Parathyroid adenoma (tissue), 2 donors: ENCODE data around the gene RC3H1.
"Not testable (repeated sequence)": the region's sequence is repeated elsewhere in the genome, so short reads cannot be mapped to it uniquely, and the experiment has no call there.

Experiments used
- H2AFZ ChIP-seq: fragments of 300-600 bp; sonication (generic); one replicate; pipeline ENCODE4 v1.7.0; 2017; ENCODE audit warnings: antibody characterized with exemption, mild to moderate bottlenecking
- H3K27ac ChIP-seq: fragments of 300-600 bp; sonication (generic); one replicate; pipeline ENCODE4 v1.7.0; 2017
- H3K27me3 ChIP-seq: fragments of 300-600 bp; sonication (generic); one replicate; pipeline ENCODE4 v1.7.0; 2017; ENCODE audit warnings: low read length; ENCODE audit not compliant: control insufficient read depth, insufficient read depth
- H3K36me3 ChIP-seq: fragments of 300-600 bp; sonication (generic); one replicate; pipeline ENCODE4 v1.7.0; 2017; ENCODE audit warnings: low read length; ENCODE audit not compliant: control insufficient read depth, insufficient read depth
- H3K4me1 ChIP-seq: fragments of 300-600 bp; sonication (generic); one replicate; pipeline ENCODE4 v1.7.0; 2017; ENCODE audit warnings: control low read depth
- H3K4me2 ChIP-seq: fragments of 300-600 bp; sonication (generic); one replicate; pipeline ENCODE4 v1.7.0; 2017; ENCODE audit warnings: low read length
- H3K4me3 ChIP-seq: fragments of 300-600 bp; sonication (generic); one replicate; pipeline ENCODE4 v1.7.0; 2017; ENCODE audit warnings: low read depth, low read length
- H3K79me2 ChIP-seq: fragments of 300-600 bp; sonication (generic); one replicate; pipeline ENCODE4 v1.7.0; 2017; ENCODE audit warnings: control low read depth
- H3K9ac ChIP-seq: fragments of 300-600 bp; sonication (generic); one replicate; pipeline ENCODE4 v1.7.0; 2017; ENCODE audit warnings: mild to moderate bottlenecking
- H3K9me3 ChIP-seq: fragments of 300-600 bp; sonication (generic); one replicate; pipeline ENCODE4 v1.7.0; 2017; ENCODE audit warnings: low read length; ENCODE audit not compliant: control insufficient read depth
- TF ChIP-seq, protein P1 (sequence below): fragments of 300-600 bp; sonication (generic); IDR thresholded peaks from one replicate; pipeline ENCODE4 v1.7.0; 2017; ENCODE audit warnings: antibody characterized with exemption, mild to moderate bottlenecking
- donor health status: primary hyperparathyroidism.

RC3H1 gene

DNA sequence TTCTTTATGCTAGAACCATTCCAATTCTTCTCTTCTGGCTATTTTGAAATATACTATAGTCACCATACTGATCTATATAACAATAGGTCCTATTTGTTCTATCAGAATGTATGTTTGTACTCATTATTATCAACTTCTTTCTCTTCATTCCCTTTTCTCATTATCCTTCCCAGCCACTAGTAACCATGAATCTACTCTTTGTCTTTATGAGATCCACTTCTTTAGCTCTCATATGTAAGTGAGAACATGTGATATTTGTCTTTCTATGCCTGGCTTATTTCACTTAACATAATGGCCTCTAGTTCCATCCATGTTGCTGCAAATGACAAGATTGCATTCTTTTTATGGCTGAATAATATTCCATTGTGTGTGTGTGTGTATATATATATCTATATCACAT is 31.7 kb upstream of the RC3H1 start:
- Histone ChIP-seq H3K4me1 (no peaks in the 10 kb centered on the region), H3K79me2 (no peaks in the 10 kb centered on the region), H3K4me3 (no peak overlapping the region), H3K9me3 (no peaks in the 10 kb centered on the region), H3K9ac (no peak overlapping the region), H3K4me2 (no peak overlapping the region), H3K27me3 (no peaks in the 10 kb centered on the region), H3K36me3 (no peaks in the 10 kb centered on the region), H3K27ac (no peak overlapping the region), H2AFZ (no peak overlapping the region)
- TF ChIP-seq, protein P1, sequence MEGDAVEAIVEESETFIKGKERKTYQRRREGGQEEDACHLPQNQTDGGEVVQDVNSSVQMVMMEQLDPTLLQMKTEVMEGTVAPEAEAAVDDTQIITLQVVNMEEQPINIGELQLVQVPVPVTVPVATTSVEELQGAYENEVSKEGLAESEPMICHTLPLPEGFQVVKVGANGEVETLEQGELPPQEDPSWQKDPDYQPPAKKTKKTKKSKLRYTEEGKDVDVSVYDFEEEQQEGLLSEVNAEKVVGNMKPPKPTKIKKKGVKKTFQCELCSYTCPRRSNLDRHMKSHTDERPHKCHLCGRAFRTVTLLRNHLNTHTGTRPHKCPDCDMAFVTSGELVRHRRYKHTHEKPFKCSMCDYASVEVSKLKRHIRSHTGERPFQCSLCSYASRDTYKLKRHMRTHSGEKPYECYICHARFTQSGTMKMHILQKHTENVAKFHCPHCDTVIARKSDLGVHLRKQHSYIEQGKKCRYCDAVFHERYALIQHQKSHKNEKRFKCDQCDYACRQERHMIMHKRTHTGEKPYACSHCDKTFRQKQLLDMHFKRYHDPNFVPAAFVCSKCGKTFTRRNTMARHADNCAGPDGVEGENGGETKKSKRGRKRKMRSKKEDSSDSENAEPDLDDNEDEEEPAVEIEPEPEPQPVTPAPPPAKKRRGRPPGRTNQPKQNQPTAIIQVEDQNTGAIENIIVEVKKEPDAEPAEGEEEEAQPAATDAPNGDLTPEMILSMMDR: no peak

DNA sequence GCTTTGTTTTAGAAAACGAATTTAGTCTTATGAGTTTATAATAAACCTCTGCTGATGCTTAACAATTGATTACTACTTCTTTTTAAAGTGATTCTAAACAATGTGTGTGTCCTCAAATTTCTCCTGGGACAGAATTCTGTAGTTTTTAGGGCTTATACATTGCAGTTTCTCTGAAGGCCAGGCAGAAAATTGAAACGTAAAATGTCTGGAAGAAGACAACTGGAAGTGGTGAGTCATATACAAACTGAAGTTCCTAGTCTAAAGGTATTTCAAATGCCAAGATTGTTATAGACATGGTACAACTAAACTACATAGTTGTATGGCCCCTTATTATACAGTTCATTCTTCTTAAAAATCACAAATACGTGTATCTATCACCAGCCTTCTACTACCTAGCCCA is 30.5 kb upstream of the RC3H1 start:
- Histone ChIP-seq H3K9ac (no peak overlapping the region), H3K27me3 (no peaks in the 10 kb centered on the region), H3K4me3 (no peak overlapping the region), H2AFZ (no peak overlapping the region), H3K4me1 (no peaks in the 10 kb centered on the region), H3K79me2 (no peaks in the 10 kb centered on the region), H3K4me2 (no peak overlapping the region), H3K36me3 (no peaks in the 10 kb centered on the region), H3K9me3 (no peaks in the 10 kb centered on the region), H3K27ac (no peak overlapping the region)
- TF ChIP-seq, protein P1: no peak

DNA sequence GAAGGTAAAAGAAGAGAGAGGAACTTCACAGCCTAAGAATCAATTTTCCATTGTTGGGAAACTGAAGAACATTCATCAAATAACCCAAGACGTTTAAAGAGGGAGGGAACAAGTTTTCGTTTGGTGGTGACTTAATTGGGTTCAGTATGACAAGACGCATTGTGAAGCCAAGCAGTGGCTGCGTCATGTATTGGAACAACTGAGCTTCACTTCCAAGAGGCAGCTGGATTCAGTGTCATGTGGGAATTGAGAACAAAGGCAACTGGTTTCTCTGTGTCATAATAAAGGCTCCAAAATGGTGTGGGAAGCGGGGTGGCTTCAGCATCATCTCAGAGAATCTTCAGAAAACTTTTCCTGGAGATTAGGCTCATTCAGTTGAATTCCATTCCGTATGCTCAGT is 29.8 kb upstream of the RC3H1 start:
- H3K27me3 ChIP-seq: no peaks in the 10 kb centered on the region
- H3K4me3 ChIP-seq: no peak overlapping the region
- no peak overlapping the region for H3K4me2 ChIP-seq
- no peaks in the 10 kb centered on the region for H3K36me3 ChIP-seq
- H3K9me3 ChIP-seq: no peaks in the 10 kb centered on the region
- H3K27ac ChIP-seq: no peak overlapping the region
- no peak overlapping the region for H2AFZ ChIP-seq
- TF ChIP-seq, protein P1: no peak
- no peak overlapping the region for H3K9ac ChIP-seq
- no peaks in the 10 kb centered on the region for H3K79me2 ChIP-seq
- no peaks in the 10 kb centered on the region for H3K4me1 ChIP-seq

DNA sequence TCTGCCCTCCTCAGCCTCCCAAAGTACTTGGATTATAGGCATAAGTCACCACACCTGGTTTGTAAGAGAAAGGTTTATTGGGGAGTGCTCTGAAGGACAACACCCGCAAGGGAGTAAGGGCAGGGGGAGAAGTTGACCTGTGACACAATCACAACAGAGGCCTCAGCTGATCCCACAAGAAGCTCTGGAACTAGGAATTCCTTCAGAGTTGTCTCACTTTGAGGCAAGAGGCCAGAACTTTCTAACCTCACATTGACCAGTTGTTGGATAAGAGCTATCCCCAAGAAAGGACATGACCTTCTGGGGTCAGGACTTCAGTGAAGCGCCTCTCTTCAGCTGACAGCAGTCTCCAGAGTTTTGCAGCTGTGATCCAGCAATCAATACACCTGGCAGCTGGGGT is 27.4 kb upstream of the RC3H1 start:
- Histone ChIP-seq H3K36me3 (no peaks in the 10 kb centered on the region), H3K9ac (no peak overlapping the region), H3K79me2 (no peaks in the 10 kb centered on the region), H3K27ac (no peak overlapping the region), H3K9me3 (no peaks in the 10 kb centered on the region), H3K4me2 (no peak overlapping the region), H3K4me1 (no peaks in the 10 kb centered on the region), H2AFZ (no peak overlapping the region), H3K4me3 (no peak overlapping the region), H3K27me3 (no peaks in the 10 kb centered on the region)
- TF ChIP-seq, protein P1: no peak

DNA sequence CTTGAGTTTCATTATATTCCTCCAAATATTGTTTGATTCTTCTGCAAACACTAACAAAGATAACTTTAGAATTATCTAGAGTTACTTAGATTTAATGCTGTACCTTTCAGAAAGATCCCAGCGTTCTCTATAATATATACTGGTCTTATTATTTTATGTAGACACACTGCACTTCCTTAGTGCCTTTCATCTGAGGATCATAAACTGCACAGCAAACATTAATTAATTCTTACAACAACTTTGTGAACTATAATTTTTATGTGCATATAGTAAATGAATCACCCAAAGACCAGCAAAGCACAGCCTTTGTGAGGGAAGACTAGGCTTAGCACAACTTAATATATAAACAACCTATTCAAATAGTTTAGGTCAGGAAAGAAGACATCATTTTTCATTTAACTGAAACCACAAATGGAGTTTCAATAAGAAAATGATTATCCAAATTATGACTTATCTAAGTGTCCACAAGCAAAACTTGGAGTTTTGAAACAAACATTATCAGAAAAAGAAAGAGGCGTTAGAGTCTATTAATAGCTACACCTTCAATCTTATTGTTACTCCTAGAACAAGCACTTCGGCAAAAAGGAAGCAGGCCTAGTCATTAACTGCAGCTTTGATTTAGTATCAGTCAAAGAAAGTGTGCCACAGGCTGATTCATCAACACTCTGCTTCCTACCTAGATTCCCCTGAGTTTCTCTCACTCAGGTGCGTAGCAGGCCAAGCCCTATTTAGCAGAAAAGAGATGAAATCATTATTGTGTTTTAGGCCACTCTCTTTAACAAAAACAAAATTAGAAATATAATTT is 22.5 kb upstream of the RC3H1 start:
- Histone ChIP-seq H3K36me3 (no peaks in the 10 kb centered on the region), H3K9ac (no peak overlapping the region), H3K4me1 (no peaks in the 10 kb centered on the region), H3K27ac (no peak overlapping the region), H3K79me2 (no peaks in the 10 kb centered on the region), H3K27me3 (no peaks in the 10 kb centered on the region), H3K4me3 (no peak overlapping the region), H3K9me3 (no peaks in the 10 kb centered on the region), H3K4me2 (no peak overlapping the region), H2AFZ (no peak overlapping the region)
- TF ChIP-seq, protein P1: no peak

DNA sequence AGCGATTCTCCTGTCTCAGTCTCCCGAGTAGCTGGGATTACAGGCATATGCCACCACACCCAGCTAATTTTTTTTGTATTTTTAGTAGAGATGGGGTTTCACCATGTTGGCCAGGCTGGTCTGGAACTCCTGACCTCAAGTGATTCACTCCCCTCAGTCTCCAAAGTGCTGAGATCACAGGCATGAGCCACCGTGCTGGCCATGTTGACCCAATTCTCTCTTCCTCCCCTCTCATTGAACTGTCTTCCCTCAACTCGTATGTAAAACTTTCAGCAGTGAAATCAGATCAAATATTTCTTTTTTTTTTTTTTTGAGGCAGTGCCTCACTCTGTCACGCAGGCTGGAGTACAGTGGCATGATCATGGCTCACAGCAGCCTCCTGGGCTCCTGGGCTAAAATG is 20.4 kb upstream of the RC3H1 start:
- not testable (repeated sequence) for H2AFZ ChIP-seq, H3K4me1 ChIP-seq, H3K36me3 ChIP-seq, H3K27ac ChIP-seq, H3K4me2 ChIP-seq, H3K9ac ChIP-seq, H3K27me3 ChIP-seq, H3K4me3 ChIP-seq, H3K9me3 ChIP-seq, H3K79me2 ChIP-seq
